Smooth muscle cell (in vitro differentiated cells): ENCODE measurements around the gene FILIP1. TPM values are rescaled to one million over a fixed set of nuclear protein-coding genes. Genes with fewer than 3 reads are reported as not detected.

Source experiments
- DNase-seq: peaks from one replicate; lab custom pipeline; 2025; ENCODE audit not compliant: unreplicated experiment; lab: John Stamatoyannopoulos, UW
- H2AFZ ChIP-seq: fragments of 200-600 bp; sonication (generic); 2 replicates; pipeline ENCODE4 v1.6.0; 2016; ENCODE audit warnings: antibody characterized with exemption, low read depth, mild to moderate bottlenecking
- H3F3A ChIP-seq: fragments of 200-600 bp; sonication (generic); 2 replicates; pipeline ENCODE4 v1.6.0; 2017; ENCODE audit warnings: antibody characterized with exemption, low read depth
- H3K27ac ChIP-seq: fragments of 200-600 bp; sonication (generic); 2 replicates; pipeline ENCODE4 v1.5.1; 2016; ENCODE audit warnings: low read depth, mild to moderate bottlenecking
- H3K27me3 ChIP-seq: fragments of 200-600 bp; sonication (generic); 2 replicates; pipeline ENCODE4 v1.6.1; 2016; ENCODE audit warnings: low read depth, mild to moderate bottlenecking
- H3K36me3 ChIP-seq: fragments of 200-600 bp; sonication (generic); 2 replicates; pipeline ENCODE4 v1.5.1; 2016; ENCODE audit warnings: low read depth
- H3K4me1 ChIP-seq: fragments of 200-600 bp; sonication (generic); 2 replicates; pipeline ENCODE4 v1.5.1; 2016; ENCODE audit warnings: low read depth
- H3K4me2 ChIP-seq: fragments of 200-600 bp; sonication (generic); 2 replicates; pipeline ENCODE4 v1.6.0; 2016; ENCODE audit warnings: mild to moderate bottlenecking
- H3K4me3 ChIP-seq: fragments of 200-600 bp; sonication (generic); 2 replicates; pipeline ENCODE4 v1.5.1; 2016; ENCODE audit warnings: mild to moderate bottlenecking
- H3K79me2 ChIP-seq: fragments of 200-600 bp; sonication (generic); 2 replicates; pipeline ENCODE4 v1.6.0; 2016; ENCODE audit warnings: low read depth, mild to moderate bottlenecking
- H3K9ac ChIP-seq: fragments of 200-600 bp; sonication (generic); 2 replicates; pipeline ENCODE4 v1.6.0; 2016; ENCODE audit warnings: low read depth
- H3K9me3 ChIP-seq: fragments of 200-600 bp; sonication (generic); replicated peaks from 2 replicates; pipeline ENCODE4 v1.5.1; 2016; ENCODE audit warnings: low read depth
- H4K20me1 ChIP-seq: fragments of 200-600 bp; sonication (generic); 2 replicates; pipeline ENCODE4 v1.6.0; 2016; ENCODE audit warnings: low read depth
- whole genome bisulfite sequencing: methylation state at CpG from one replicate; pipeline ENCODE4 v1.1.7; 2016; ENCODE audit warnings: low lambda C conversion rate; 5-methylcytosine and 5-hydroxymethylcytosine counted together
- polyA plus RNA-seq: library from polyadenylated mRNA; unstranded; fragments of >200 nt; fragmentation: Nextera tagmentation; extraction: Ambion mirVana; gene quantifications from 2 replicates; pipeline ENCODE4 v1.2.1, GENCODE V29; 2016
- total RNA-seq: library from RNA; depleted of rRNA; stranded (reverse); fragments of >200 nt; gene quantifications from 2 replicates; pipeline ENCODE4 v1.2.3, GENCODE V29; 2014
- TF ChIP-seq, protein P1 (sequence below): fragments of 200-600 bp; sonication (generic); IDR thresholded peaks from 2 replicates; pipeline ENCODE4 v1.5.1; 2017; ENCODE audit warnings: borderline replicate concordance, mild to moderate bottlenecking, antibody characterized with exemption; ENCODE audit not compliant: insufficient read depth, poor library complexity, severe bottlenecking

Gene FILIP1
- total and polyA plus RNA-seq, 2 experiments from 2014 or later: 3.0 to 3.5 TPM

DNA sequence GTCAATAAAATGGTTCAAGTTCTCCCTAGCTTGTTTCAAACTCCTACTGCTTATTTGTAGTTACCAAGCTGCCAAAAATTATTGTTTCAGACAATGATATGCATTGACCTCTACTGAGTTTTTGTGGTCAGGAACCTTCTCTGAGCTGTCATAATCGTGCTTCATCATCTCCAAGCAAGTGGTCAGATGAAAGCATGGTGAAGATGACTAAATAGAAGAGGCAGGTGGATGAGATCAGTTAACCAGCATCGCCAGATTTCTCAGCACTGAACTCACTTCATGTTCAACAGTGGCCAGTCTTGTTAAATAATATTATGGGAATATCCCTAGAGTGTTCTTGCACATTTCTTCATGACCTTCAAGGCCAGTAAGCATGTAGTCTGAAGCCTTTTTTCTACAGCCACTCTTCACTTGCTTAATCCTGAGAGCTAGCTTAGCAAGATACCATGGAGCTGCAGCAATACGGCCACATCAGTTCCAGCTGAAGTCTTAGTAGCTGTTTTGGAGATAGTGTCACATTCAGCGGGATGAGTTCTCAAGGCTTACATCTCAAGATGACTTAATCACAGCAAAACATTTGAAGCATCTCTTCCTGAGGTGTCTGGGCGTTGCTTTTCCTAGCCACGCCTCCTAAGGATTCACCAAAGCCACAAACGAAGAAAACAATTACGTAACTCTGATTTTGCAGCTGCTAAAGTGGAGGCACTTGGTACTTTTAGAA, 107.4 kb downstream of the FILIP1 start:
- no peak overlapping the region for H3K4me3 ChIP-seq
- H3K36me3 ChIP-seq: no peaks in the 10 kb centered on the region
- H3K4me1 ChIP-seq: peaks cover 22% of the 10 kb centered on the region
- no peak for DNase-seq
- H3K9me3 ChIP-seq: no peaks in the 10 kb centered on the region
- 53% methylated on average over 8 of the region's 8 CpGs for WGBS
- no peak overlapping the region for H2AFZ ChIP-seq
- H3K79me2 ChIP-seq: no peaks in the 10 kb centered on the region
- no peak overlapping the region for H3K9ac ChIP-seq
- no peaks in the 10 kb centered on the region for H3K27me3 ChIP-seq
- peak overlapping the region; percentile 43 for H3K27ac ChIP-seq
- H3F3A ChIP-seq: no peaks in the 10 kb centered on the region
- H3K4me2 ChIP-seq: no peak overlapping the region
- H4K20me1 ChIP-seq: no peaks in the 10 kb centered on the region
- TF ChIP-seq, protein P1, sequence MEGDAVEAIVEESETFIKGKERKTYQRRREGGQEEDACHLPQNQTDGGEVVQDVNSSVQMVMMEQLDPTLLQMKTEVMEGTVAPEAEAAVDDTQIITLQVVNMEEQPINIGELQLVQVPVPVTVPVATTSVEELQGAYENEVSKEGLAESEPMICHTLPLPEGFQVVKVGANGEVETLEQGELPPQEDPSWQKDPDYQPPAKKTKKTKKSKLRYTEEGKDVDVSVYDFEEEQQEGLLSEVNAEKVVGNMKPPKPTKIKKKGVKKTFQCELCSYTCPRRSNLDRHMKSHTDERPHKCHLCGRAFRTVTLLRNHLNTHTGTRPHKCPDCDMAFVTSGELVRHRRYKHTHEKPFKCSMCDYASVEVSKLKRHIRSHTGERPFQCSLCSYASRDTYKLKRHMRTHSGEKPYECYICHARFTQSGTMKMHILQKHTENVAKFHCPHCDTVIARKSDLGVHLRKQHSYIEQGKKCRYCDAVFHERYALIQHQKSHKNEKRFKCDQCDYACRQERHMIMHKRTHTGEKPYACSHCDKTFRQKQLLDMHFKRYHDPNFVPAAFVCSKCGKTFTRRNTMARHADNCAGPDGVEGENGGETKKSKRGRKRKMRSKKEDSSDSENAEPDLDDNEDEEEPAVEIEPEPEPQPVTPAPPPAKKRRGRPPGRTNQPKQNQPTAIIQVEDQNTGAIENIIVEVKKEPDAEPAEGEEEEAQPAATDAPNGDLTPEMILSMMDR: no peak

DNA sequence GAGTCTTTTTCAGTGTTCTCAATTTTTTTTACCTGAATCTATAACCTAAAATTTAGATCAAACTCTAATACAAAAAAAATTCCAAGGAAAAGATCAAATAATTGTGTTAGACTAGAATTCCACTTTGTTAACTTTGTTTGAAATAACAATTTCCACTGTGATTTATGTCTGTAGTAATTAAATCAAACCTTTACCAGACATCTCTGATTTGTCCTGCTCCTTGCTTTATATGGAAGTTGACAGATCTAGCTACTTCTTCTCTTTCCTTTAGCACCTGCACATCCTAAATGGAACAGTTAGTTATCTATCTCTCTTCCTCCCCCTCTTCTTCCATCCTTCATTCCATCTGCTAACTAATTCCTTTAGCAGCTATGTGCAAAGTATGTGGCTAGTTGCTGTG, 109.5 kb downstream of the FILIP1 start:
- no peak overlapping the region for H3K27ac ChIP-seq
- TF ChIP-seq, protein P1: no peak
- no peaks in the 10 kb centered on the region for H3F3A ChIP-seq
- no peak overlapping the region for H3K4me3 ChIP-seq
- no peak overlapping the region for H3K9ac ChIP-seq
- H3K27me3 ChIP-seq: no peaks in the 10 kb centered on the region
- H4K20me1 ChIP-seq: no peaks in the 10 kb centered on the region
- DNase-seq: no peak
- H3K36me3 ChIP-seq: no peaks in the 10 kb centered on the region
- H2AFZ ChIP-seq: no peak overlapping the region
- no peak overlapping the region for H3K4me2 ChIP-seq
- peaks cover 4% of the 10 kb centered on the region for H3K79me2 ChIP-seq
- H3K4me1 ChIP-seq: peaks cover 22% of the 10 kb centered on the region
- no peaks in the 10 kb centered on the region for H3K9me3 ChIP-seq

GRCh38 chr6:75382634-75382900, 111.0 kb downstream of the FILIP1 start:
- H3K4me3 ChIP-seq: no peak overlapping the region
- no peak overlapping the region for H3K9ac ChIP-seq
- H3K4me1 ChIP-seq: peaks cover 31% of the 10 kb centered on the region
- H3K27ac ChIP-seq: no peak overlapping the region
- H3K79me2 ChIP-seq: peaks cover 4% of the 10 kb centered on the region
- H3K27me3 ChIP-seq: no peaks in the 10 kb centered on the region
- H3K4me2 ChIP-seq: no peak overlapping the region
- TF ChIP-seq, protein P1: no peak
- 70% methylated on average over 2 of the region's 2 CpGs for WGBS
- H2AFZ ChIP-seq: no peak overlapping the region
- DNase-seq: no peak
- no peaks in the 10 kb centered on the region for H4K20me1 ChIP-seq
- no peaks in the 10 kb centered on the region for H3K9me3 ChIP-seq
- H3K36me3 ChIP-seq: no peaks in the 10 kb centered on the region
- no peaks in the 10 kb centered on the region for H3F3A ChIP-seq
